D721Med (cell line): ENCODE results near the gene CCT5.
A peak's percentile ranks its signal among the peaks of the same experiment; 100 is the strongest.

ENCODE experiments used
- DNase-seq: peaks from one replicate; pipeline ENCODE4 v3.0.0; 2011; ENCODE audit warnings: low spot score; ENCODE audit not compliant: insufficient read length
- FAIRE-seq: peaks from 2 replicates; lab custom pipeline; 2011; peaks lifted over from hg19 to GRCh38; lab: Jason Lieb, UNC
- TF ChIP-seq, protein P1 (sequence below): IDR thresholded peaks from 2 replicates; pipeline ENCODE4 v1.5.1; 2012; ENCODE audit warnings: mild to moderate bottlenecking, control low read depth; ENCODE audit not compliant: insufficient read depth; ENCODE audit errors: missing control alignments

The CCT5 gene

DNA sequence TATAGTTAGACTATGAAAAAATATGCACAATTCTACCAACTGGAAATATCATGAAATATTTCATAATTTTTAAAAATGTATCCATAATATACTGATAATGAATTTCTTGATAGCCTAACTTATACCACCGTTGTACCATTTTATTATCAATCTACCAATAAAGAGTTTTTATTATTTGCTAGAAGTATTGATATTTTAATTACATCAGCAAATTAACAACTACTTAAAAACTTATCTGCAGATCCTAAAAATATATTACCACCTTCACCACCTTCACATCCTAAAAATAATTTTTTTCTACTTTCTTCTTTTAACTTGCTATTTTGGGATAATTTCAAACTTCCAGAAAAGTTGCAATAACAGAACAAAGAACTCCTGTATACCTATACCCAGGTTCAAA, 21.8 kb upstream of the CCT5 start:
- FAIRE-seq (no peak), DNase-seq (no peak)
- TF ChIP-seq, protein P1, sequence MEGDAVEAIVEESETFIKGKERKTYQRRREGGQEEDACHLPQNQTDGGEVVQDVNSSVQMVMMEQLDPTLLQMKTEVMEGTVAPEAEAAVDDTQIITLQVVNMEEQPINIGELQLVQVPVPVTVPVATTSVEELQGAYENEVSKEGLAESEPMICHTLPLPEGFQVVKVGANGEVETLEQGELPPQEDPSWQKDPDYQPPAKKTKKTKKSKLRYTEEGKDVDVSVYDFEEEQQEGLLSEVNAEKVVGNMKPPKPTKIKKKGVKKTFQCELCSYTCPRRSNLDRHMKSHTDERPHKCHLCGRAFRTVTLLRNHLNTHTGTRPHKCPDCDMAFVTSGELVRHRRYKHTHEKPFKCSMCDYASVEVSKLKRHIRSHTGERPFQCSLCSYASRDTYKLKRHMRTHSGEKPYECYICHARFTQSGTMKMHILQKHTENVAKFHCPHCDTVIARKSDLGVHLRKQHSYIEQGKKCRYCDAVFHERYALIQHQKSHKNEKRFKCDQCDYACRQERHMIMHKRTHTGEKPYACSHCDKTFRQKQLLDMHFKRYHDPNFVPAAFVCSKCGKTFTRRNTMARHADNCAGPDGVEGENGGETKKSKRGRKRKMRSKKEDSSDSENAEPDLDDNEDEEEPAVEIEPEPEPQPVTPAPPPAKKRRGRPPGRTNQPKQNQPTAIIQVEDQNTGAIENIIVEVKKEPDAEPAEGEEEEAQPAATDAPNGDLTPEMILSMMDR, result no peak

DNA sequence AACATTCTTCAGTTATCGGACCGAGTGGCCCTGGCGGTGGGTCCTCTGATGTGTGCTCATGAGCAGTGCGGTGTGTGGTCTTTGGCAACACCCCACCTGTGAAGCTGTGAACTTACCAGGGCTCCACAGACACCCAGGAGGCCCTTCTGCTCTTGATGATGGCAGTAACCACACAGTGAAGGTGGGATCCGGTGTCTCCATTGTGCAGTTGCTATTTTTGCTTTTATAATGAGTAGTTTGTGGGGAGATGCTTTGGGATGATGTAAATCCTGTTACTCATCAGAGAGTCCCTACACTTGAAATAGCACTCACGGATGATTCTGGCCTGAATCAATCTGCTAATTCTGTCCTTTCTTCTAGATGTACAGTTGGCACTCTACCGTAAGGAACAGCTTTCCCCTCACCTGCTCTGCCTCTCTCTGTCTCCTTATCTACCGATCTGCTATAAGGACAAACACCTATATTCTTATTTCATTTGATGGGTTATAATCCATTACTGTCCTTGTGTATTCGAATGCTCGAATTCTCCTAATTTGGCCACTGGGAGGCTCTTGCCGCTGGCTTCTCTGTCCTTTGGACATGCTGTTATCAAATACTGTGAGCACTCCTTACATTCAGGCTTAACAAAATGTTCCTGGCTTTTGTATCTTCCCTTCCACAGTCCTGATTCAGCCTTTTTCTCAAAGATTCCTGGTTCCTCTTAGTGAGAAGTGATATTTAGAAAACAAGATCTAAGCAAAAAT, 20.6 kb upstream of the CCT5 start:
- TF ChIP-seq, protein P1, result peak; percentile 15
- FAIRE-seq (no peak), DNase-seq (no peak)

DNA sequence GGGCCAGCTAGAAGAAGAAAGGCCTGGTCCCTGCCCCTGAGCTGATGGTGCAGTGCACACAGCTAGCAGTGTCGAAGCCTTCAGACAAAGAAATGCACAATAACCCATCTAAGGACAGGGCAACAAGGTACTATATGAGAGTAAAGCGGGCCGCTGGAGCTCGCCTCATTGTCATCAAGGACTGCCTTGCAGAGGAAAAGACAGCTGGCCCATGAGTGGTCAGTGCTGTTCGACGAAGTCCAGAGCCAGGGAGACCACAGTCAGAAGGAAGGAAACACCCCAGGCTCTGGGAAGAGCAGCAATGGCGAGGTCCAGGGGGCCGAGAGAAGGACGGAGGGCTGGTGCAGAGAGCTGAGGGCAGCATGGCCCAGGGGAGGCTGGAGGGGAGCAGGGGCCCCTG, 17.7 kb upstream of the CCT5 start:
- FAIRE-seq, result no peak
- TF ChIP-seq, protein P1, result no peak
- DNase-seq, result no peak

DNA sequence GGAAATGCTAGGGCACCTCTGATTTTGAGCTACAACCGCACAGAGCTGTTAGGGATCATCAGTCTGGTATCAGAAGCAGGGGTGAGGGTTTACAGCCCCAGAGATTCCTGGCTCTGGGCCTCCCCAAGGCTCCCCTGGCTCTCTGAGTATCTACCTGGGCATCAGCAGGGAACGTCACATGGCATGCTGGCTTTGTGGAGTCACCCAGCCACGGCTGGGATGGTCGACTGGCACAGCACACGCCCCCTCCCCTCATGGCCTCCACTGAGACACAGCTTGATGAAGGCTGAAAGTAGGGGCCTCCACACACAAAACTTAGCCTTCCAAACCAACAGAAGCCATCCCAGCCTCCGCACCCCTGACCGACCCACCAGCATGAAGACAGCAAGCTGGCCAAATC, 17.1 kb upstream of the CCT5 start:
- DNase-seq (no peak), FAIRE-seq (no peak)
- TF ChIP-seq, protein P1, result no peak

DNA sequence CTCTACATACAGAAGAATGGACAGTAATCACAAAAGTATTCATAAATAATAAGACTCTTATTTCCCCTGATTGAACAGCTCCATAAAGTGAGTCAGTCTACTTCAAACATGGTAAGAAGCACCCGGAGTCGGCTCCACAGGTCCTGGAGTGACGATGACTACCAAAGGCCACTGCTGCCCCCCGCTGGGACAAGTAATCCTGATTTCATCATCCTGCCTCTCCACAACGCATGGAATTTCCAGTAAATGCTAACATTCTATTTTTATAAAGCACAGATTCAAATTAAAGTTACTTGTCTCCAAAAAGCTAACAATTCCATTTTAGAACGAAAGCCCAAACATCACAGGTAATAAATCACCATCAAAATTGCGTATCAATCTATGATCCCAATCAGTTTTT, 16.6 kb upstream of the CCT5 start:
- TF ChIP-seq, protein P1, result peak; percentile 52
- FAIRE-seq, result no peak
- no peak for DNase-seq

DNA sequence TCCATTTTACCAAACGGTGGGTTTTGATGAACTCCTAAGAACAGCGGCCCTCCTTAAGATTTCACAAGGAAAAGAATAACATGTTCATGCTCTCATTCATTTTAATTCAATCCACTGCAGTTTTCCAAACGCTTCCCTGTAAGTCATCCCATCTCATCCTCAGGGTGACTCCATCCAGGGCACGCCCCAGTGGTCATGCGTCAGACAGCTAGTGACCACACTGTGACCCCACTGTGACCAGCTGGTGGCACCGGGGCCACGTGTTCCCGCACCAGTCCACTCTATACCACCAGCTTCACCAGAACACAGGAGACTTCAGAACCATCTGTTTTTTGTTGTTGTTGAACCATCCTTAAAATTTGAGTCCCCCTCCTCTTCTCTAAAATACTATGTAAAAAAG, 14.7 kb upstream of the CCT5 start:
- TF ChIP-seq, protein P1, result no peak
- no peak for FAIRE-seq
- no peak for DNase-seq

DNA sequence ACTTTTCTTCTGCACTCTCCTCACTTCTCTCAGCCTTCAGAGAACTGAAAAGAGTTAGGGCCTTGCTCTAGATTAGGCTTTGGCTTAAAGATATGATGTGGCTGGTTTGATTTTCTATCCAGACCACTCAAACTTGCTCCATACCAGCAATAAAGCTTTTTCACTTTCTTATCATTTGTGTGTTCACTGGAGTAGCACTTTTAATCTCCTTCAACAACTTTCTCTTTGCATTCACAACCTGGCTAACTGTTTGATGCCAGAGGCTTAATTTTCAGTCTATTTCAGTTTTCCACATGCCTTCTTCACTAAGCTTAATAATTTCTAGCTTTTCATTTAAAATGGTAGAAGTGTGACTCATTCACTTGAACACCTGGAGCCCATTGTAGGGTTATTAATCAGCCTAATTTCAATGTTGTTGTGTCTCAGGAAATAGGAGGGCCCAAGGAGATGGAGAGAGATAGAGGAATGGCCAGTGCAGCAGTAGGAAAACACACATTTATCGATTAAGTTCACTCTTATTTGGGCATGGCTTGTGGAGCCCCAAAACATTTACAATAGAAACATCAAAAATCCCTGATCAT, 6.3 kb upstream of the CCT5 start:
- no peak for FAIRE-seq
- TF ChIP-seq, protein P1, result no peak
- DNase-seq, result no peak
